ENCODE measurements around the gene MSL2. TPM values are rescaled to one million over a fixed set of nuclear protein-coding genes. Genes with fewer than 3 reads are reported as not detected.

MSL2 gene
- total and polyA plus RNA-seq, 2 of the 4 experiments (the other 2 are of a cell fraction): 7.1 to 13.6 TPM

DNA sequence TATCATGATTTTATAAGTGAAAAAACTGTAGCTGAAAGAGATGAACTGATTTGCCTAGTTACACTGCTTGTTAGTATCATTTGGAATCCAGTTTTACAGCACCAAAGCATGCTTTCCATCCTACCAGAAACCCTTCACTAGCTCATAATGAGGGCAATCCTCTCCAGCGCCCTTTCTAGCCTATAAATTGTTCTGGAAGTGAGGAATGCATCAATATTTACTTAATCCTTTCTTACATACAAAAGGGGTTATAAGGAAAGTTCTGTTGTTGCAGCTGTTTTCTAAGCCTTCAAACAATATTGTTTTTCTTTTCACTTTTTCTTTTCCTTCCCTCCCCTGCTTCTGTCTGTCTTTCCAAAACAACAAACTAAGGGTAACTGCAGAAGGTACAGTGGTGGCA is 43.0 kb upstream of the MSL2 start:
- POLR2A ChIA-PET (ENCODE audit: unreplicated experiment): no interaction called here
- Histone ChIP-seq H3K4me2 (ENCODE audit: low read depth, low read length) (0 out of 2 replicates have a peak overlapping the region, but pooled peaks have one; percentile 17), H3K14ac (replicated peaks; ENCODE audit: low read depth, low read length) (no peak overlapping the region), H2AFZ (replicated peaks; ENCODE audit: low read length, poor library complexity) (no peak overlapping the region), H3K79me1 (ENCODE audit: low read depth in 1 of 2, low read length in 2 of 2) (no peaks in the 10 kb centered on the region), H2BK5ac (ENCODE audit: low read depth, low read length, poor library complexity, severe bottlenecking) (no peak overlapping the region), H4K5ac (ENCODE audit: low read depth, low read length) (no peak overlapping the region), H3K9ac (ENCODE audit: low read depth, low read length) (no peak overlapping the region), H3K4me3 (ENCODE audit: insufficient read depth, low read depth, low read length) (no peak overlapping the region), H3K27me3 (ENCODE audit: control insufficient read depth, insufficient read depth, low read length) (peaks cover 10% of the 10 kb centered on the region), H3K23ac (ENCODE audit: low read depth, low read length) (no peak overlapping the region), H3K56ac (ENCODE audit: extremely low read depth, insufficient read depth, low read length) (no peak overlapping the region), H3K9me1 (ENCODE audit: insufficient read depth, low read length) (peaks cover 7% of the 10 kb centered on the region; the same call in 1 of the 2 replicates), H3K27ac (ENCODE audit: insufficient read depth, low read length) (no peak overlapping the region), H2BK120ac (ENCODE audit: low read depth, low read length) (no peak overlapping the region), H4K8ac (ENCODE audit: low read depth in 2 of 2, low read length in 2 of 2) (no peak overlapping the region), H4K91ac (ENCODE audit: insufficient read depth, low read depth, low read length) (no peak overlapping the region), H2BK20ac (ENCODE audit: low read depth, low read length) (no peak overlapping the region), H3K9me3 (ENCODE audit: control insufficient read depth, insufficient read depth, low read length) (no peaks in the 10 kb centered on the region), H3K36me3 (ENCODE audit: control insufficient read depth, insufficient read depth, low read length) (no peaks in the 10 kb centered on the region), H3K18ac (ENCODE audit: low read depth, low read length) (no peak overlapping the region), H4K20me1 (ENCODE audit: insufficient read depth, low read length) (no peaks in the 10 kb centered on the region), H3K4me1 (ENCODE audit: control insufficient read depth, insufficient read depth, low read length) (peaks cover 7% of the 10 kb centered on the region), H3K4ac (ENCODE audit: low read depth, low read length) (no peak overlapping the region), H2BK15ac (ENCODE audit: low read depth, low read length) (no peak overlapping the region), H2AK9ac (replicated peaks; ENCODE audit: low read depth, low read length, poor library complexity) (no peak overlapping the region), H2AK5ac (ENCODE audit: low read depth, low read length) (no peak overlapping the region)
- dilution Hi-C loops (cut with HindIII; ENCODE audit: low sequenced_read_pairs, unreplicated experiment) (no loop called here), in situ Hi-C loops (cut with MboI; ENCODE audit: low sequenced_read_pairs) (no loop called here), intact Hi-C loops (cut with micrococcal nuclease) (no loop called here)
- WGBS, 2 experiments (ENCODE audit: extremely low coverage in 2 of 2, insufficient read length in 1 of 2): no CpG with 5 or more reads among the region's 1 CpG
- BruUV-seq (replicated peaks): no TSS peak
- CTCF ChIA-PET: no interaction called here
- DNase-seq (no peak), ATAC-seq (ENCODE audit: low read depth) (peak; percentile 59)
- TF ChIP-seq MXI1 (IDR thresholded peaks at IDR 0.05; ENCODE audit: borderline replicate concordance, low read depth, low read length) (no peak), MAZ (IDR thresholded peaks at IDR 0.05; ENCODE audit: borderline replicate concordance, low read depth, low read length) (no peak), RCOR1 (IDR thresholded peaks at IDR 0.05; ENCODE audit: insufficient replicate concordance, low read length) (no peak), FOS (IDR thresholded peaks at IDR 0.05; ENCODE audit: low read depth, low read length) (no peak), POLR2A (IDR thresholded peaks at IDR 0.05; ENCODE audit: low read depth, low read length) (no peak), RAD21 (IDR thresholded peaks at IDR 0.05; ENCODE audit: low read length) (no peak)

All from IMR-90 (cell line).